HG02840 (cell line): Measurements from ENCODE around the gene SAMM50.
"Not testable (repeated sequence)": the region's sequence is repeated elsewhere in the genome, so short reads cannot be mapped to it uniquely, and the experiment has no call there.

Experiments used
- ATAC-seq: cut with Tn5 transposase; IDR thresholded peaks from one replicate; pipeline ENCODE4 v1.9.1; 2021; ENCODE audit warnings: mild to moderate bottlenecking, moderate library complexity, moderate number of reproducible peaks; ENCODE audit not compliant: unreplicated experiment, low FRiP score

The SAMM50 gene

DNA sequence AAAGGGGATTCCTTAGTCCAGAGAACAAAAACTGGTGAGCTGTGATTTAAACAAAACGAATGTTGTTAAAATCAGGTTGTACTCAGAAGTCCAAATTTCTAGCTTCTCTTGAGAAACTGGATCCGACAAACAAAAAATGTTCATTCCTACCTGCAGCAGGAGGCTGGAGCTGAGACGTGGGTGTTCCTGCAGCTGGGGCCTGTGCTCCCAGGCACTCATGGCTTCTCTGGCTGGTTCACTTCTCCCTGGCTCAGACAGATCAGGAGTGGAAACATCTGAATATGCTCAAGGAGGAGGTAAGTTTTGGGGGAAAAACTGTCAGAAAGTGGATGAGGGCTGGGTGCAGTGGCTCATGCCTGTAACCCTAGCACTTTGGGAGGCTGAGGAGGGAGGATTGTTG, 44.1 kb downstream of the SAMM50 start:
- ATAC-seq = no peak

DNA sequence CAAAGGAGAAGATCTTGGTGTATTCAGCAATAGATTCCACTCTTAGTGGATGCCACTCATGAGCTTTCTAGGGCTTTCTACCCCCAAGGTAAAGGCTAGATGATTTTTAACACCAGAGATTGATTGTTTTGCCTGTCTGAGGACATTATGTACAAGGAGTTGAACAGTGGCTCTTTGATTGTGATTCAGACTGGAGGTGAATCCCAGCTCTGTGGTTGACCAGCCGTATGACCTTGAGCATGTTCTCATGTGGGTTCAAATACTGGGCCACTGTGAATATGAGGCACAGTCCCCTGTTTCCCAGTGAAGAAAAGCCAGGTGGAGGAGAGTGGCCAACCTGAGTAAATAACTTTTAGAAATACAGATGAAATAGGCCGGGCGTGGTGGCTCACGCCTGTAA, 44.9 kb downstream of the SAMM50 start:
- no peak for ATAC-seq

DNA sequence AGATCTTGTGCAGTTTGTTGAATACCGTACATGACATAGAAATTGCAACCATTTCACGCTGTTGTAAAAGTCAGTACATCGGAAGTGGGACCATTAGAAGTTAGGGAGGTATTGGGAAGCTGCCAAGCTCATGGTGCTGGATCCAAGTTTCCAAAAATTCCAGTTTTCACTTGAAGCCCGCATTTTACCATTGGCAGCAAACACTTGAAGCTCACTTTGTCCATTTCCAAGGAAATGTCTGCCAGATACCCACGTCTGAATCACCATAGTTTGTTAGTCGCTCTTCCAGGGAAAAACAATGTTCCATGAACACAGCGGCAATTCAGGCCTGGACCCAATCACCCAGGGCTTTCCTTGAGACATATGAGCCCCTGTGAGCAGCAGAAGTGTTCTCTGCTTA, 46.3 kb downstream of the SAMM50 start:
- no peak for ATAC-seq

DNA sequence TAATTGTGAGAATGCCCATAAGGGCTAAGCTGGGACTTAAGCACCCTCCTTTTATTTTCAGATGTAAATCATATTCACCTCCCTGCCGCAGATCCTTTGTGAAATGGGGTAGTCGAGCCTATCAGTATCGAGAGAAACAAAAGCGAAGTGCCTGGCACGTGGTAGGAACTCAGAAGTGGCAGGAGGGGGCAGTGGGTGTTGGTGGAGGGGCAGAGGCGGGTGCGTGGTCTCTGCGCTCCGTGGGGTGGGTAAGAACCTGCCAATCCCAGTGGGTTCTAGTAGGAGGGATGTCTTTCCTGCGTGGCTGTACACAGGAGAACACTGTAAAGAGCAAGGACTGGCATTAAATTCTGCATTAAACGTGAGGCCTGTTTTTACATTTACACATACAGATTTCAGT, 47.1 kb downstream of the SAMM50 start:
- ATAC-seq = no peak

DNA sequence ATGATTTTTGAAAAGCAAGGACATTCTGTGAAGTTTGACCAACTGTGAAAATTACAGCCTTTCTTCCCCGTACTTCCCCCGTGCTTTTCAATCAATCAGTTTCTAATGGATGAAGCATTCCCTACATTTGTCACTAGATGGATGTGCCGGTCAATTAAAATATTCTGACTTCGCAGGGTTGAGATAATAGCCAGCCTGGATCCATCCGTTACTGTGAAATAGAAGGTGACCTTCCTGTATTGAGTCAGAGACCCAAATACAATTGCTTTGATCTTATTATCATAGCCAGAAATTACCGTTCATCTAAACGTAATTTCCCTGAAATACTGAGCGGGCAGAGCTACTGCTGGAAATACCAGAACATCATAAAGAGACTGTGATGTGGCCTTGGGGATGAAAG, 47.8 kb downstream of the SAMM50 start:
- no peak for ATAC-seq

DNA sequence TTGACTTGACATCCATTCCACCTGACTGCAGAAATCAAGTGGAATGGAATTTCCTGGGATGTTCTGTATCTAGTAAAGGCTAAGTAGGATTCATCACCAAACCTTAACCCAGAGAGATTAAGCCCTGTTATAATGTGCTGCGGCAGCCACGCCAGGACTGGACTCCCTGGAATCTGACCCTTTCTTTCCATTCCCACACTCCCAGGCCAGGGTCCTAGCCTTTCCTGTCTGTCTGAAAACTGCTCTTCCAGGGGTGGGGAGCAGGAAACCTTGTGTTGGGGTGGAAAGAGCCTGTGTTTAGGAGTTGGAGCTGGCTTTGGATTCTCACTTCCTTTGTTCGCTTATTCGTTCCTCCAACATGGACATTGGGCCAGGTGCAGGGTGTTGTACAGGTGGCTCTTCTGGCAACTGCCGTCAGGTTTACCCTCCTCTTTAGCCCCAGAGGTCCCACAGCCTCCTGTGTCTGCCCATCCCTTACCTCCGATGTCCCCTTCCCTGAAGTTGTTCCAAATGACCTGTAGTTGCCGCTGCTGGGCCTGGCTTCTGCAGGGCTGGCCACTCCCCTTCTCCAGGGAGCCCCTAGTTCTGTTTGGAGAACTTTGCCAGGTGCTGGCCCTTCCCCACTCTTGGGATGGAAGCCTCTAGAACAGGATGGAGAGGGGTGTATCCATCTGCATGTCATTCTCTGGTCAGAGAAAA, 48.3 kb downstream of the SAMM50 start:
- ATAC-seq = no peak

DNA sequence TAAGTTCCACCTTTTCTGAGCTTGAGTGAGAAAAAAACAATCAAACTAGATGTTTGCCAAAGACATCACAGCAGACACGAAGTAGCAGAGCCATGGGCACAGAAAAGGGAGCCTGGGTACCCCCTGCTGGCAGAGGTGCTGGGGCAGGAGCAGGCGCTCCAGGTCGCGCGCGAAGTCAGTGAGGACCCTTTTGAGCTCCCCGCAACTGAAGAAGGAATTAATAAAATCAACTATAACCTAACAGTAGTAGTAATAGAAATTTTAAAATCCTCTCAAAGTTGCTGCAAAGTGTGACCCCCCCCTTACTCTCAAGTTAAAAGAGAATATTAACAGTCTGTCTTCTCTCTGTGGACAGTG, 48.8 kb downstream of the SAMM50 start:
- ATAC-seq = no peak

DNA sequence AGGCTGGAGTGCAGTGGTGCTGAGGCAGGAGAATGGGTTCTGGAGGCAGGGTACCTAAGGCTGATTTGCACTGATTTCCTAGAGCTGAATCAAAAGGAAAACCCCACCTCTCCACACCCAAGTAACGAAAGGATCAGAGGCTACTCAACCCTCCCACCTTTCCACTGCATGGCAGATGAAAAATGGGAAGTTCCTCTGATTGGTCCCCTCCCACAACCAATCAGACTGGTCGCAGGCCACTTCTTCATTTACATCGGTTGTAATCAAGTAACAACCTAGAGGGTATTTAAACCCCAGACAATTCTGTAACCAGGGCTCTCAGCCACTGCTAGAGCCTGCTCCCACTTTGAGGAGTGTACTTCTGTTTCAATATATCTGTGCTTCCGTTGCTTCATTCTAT, 50.3 kb downstream of the SAMM50 start:
- ATAC-seq = no peak

DNA sequence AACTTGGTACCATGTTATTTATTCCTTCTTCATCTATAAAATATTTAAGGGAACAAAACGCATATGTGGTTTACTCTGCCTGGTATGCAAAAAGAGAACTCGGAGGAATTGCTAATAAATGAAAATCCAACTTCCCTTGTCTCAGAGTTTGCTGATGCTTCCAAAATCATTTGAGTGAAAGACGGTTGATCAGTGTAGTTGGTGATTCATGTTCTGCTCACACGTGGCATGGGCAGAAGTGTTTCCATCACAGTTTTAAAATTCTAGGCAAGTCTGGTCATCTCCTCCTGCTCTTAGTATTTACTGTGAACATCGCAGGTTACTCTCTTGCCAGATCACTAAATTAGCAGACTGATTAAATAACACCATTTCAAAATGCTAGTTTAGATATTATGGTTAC, 56.9 kb downstream of the SAMM50 start:
- no peak for ATAC-seq

DNA sequence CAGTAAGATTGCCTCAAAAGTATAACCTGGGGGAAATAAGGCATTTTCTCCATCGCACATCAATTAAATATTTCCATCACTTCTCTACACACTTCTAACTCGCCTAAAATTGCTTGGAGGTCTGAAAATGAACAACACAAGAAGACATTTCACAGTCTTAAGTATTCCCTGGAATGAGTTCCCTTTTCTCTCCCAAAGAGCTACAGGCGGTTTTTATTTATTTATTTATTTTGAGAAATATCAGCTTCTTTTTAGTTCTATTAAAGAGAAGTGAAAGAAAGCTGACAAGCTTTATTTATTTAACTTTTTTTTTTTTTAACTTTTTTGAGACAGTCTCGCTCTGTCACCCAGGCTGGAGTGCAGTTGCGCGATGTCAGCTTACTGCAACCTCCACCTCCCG, 57.3 kb downstream of the SAMM50 start:
- no peak for ATAC-seq

DNA sequence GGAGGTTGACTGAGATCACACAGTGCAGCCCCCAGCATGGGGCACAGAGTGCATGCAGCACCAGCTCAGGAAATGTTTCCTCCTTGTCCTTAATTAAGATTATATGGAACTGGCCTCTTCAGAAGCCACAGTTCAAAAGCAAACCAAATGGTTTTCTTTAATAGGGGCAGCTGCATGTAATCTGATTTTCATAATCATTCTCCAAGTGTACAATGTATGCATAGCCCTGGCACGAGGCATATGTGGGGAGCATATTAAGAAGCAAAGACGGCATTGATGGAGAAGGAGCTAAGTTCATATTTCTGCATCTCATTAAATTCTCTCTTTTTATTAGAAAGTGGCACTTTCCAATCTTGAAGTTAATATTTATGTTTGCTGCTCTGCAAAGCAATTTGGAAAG, 59.0 kb downstream of the SAMM50 start:
- no peak for ATAC-seq

DNA sequence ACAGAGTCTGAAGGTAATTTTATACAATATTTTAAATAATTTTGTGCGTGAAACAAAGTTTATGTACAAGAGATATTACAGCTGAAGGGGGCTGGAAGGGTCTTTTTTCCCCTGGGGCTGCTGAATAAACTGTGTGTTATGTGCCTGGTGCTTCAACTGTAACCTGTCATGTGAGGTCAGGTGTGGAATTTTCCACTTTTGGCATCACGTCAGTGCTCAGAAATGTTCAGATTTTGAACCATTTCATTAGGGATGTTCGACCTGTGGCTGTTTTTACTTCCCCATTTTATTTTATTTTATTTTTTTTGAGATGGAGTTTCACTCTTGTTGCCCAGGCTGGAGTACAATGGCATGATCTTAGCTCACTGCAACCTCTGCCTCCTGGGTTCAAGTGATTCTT, 61.3 kb downstream of the SAMM50 start:
- ATAC-seq = not testable (repeated sequence)

DNA sequence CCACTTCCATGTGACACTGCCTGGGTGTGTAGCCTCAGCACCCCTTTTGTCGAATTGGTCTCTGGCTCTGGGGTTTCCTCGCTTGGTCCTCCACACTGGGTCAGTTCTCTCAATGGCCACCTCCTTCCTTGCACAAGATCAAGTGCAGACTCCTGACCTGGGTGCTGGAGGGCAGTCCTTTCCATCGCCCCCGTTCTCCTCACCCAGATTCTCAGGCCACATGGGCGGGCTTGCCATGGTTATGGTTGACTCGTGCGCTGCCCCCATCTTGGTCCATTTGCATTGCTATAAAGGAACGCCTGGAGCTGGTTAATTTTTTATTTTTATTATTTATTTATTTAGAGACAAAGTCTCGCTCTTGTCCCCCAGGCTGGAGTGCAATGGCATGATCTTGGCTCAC, 63.4 kb downstream of the SAMM50 start:
- no peak for ATAC-seq

DNA sequence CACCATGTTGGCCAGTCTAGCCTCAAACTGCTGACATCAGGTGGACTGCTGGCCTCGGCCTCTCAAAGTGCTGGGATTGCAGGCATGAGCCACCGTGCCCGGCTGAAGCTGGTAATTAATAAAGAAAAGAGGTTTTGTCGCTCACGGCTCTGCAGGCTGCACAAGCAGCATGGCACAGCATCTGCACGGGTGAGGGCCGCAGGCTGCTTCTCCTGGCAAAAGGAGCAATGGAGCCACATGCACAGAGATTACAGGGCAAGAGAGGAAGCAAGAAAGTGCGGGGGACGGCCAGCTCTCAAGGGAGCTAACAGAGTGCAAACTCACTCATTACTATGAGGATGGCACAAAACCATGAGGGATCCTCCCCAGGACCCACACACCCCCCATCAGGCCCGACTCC, 64.2 kb downstream of the SAMM50 start:
- ATAC-seq = no peak

DNA sequence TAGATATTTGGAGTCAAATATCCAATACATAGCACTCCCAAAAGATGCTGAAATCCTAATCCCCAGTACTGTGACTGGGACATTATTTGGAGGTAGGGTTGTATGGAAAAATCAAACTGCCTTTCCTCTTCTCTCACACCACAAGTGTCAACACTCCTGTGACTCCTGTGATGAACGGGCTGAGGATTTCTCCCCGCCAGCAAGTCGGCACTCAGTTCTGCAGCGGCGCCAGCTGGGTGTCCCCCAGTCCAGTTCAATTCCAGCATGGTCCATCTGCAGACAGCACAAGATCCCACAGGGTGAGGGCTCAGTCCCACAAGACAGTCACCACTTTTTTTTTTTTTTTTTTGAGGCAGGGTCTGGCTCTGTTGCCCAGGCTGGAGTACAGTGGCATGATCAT, 64.6 kb downstream of the SAMM50 start:
- no peak for ATAC-seq

DNA sequence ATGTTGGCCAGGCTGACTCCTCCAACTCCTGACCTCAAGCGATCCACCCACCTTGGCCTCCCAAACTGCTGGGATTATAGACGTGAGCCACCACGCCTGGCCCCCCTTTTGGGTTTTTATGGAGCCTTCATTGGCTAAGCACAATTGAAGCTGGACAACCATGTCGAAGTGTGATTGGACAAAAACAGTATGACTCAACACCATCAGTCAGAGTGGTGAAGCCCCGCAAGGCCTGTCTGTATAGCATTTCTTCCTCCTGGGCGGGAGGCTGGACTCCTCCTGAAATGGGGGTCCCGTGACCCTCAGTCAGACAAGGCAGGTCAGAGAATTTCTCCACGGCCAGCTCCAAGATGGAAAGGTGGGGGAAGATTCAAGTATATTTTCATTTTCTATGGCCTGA, 65.7 kb downstream of the SAMM50 start:
- no peak for ATAC-seq

DNA sequence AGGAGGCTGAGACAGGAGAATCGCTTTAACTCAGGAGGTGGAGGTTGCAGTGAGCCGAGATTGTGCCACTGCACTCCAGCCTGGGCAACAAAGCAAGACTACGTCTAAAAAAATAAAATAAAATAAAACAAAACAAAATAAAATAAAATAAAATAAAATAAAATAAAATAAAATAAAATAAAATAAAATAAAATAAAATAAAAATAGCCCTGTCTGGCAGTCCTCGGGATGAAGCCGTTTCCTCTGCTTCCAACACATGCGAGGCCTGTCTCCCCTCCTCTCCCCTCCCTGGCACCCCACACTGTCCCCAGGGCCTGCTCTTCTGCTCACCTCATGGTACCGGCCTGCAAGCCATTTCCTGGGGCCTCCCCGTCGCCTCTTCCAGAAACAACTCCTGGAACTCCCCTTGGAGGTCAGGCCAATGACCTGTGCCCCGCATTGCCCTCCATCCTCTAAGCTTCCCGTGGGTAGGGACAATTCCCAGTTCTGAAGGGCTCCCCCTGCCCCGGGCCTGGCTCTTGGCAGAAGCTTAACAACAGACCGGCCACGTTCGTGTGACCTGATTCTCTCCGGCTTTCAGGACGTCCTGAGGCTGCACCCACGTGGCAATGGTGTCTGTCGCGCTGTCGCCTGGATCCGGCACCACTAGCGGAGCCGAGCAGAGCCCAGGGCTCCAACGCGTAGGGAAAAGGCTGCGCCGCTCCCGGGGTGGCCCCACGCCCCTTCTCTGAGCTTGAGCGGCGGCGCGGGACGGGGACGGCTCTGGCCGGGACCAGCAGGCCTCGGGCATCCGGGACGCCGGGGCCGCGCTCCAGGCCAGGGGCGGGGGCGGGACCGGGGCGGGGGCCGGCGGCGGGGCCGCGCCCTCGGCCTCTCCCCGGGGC, 68.4 kb downstream of the SAMM50 start:
- ATAC-seq = no peak

DNA sequence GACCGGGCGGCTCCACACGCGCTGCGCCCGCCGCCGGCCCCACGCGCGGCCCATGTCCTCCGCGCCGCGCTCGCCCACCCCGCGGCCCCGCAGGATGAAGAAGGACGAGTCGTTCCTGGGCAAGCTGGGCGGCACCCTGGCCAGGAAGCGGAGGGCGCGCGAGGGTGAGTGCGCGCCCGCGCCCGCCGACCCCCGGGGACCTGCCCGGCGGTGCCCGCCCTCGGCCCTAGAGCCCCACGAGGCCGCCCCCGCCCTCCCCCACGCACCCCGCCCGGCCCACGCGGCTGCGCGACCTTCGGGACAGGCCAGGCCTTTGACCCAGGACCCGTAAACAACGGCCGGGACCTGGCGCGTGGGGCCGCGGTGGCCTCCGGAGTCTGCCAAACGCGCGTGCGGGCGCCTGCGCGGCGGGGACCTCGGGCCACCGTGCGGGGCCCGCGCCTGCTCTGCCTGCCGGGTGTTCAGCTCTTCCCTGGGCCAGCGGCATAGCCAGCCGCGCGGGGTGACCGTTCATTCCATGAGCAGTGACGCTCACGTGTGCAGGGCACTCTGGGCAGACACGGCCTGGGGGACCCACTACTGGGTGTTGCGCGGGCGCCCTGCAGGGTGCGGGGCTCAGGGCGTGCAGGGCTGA, 69.2 kb downstream of the SAMM50 start, which contains the start of gene PARVB:
Gene PARVB, plus strand, starts transcription at position 15 of the 634 bp plus-strand sequence. Its CDS starts 38 bp downstream, at position 53.
- ATAC-seq = no peak

DNA sequence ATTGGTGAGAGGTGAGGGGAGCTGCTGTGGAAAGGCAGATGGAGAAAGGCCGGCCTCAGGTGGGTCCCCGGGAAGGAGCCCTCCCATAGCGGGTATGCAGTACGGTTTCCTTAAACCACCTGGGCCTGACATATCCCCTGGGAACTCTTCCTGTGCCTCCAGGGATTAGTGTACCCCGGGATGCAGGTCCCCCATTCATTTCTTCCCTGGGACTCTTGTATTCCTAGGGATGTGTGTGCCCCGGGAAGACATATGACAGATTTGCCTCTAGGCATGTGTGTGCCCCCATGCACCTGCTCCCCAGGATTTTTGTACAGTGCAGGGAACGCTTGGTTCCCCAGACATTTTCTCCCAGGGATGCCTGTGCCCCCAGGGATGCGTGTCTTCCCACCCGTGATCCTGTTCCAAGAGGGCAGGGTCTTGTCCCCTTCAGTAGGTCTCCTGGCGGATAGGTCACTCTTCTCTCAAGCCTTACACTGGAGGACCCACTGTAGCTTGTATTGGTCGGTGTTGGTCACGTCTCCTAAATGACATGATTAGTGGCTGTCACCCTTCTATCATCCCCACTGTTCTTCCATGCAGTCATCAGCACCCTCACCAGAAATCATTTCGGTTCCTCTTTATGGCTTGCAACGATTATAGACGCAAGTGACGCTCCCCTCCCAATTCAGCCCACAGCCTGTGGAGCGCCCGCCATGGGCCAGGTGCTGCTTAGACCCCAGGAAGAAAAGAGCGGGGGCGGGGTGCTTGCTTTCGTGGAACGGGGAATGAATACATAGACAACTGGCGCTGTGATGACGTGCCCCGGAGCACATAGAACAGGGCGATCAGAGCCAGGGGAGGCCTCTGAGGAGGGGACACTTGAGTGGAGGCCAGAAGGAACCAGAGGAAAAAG, 70.2 kb downstream of the SAMM50 start:
- ATAC-seq = peak; percentile 36

DNA sequence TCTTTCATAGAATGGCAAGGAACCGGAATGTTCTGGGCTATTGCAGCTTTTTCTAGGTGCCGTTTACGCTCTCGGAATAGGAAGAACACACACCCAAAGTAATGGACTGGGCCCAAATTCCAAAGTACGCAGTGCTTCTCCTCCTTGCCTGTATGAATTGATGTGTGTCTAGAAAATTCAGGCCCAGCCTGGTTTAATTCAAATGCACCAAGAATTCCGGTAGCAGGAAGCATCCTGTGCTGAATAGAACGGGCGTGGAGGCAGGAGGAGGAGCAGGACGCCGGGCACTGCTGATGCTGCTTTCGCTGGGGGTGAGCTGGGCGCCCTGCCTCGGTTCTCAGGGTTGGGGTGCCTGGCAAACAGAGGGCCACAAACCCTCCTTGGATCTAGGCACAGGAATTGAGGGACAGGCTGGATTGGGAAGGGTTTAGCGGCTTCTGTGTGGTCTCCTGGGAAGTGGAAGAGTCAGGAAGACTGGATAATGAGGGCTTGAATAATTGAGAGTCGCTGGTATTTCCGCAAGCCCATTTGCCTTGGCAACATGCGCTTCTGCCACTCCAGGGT, 70.9 kb downstream of the SAMM50 start:
- no peak for ATAC-seq
